RWPE1 (cell line): ENCODE measurements around the gene NFAM1.

ENCODE experiments used
- CTCF ChIA-PET: fragments of 350-600 bp; sonication (Branson Sonifier 250); formaldehyde crosslinking; extraction: SDS; loops from one replicate; lab custom pipeline; 2021; lab: Yijun Ruan, JAX
- POLR2A ChIA-PET: fragments of 400-600 bp; formaldehyde crosslinking; extraction: SDS; loops from one replicate; lab custom pipeline; 2020; ENCODE audit warnings: antibody characterized with exemption; ENCODE audit not compliant: low non-redundant PET; lab: Yijun Ruan, JAX
- DNase-seq: peaks from one replicate; pipeline ENCODE4 v3.0.0; 2012; ENCODE audit warnings: low spot score
- H3K27ac ChIP-seq: fragments of 450-650 bp; 2 replicates; pipeline ENCODE4 v1.5.1; 2017
- TF ChIP-seq, protein P1 (sequence below): fragments of 450-650 bp; conservative IDR thresholded peaks from 2 replicates; pipeline ENCODE4 v1.5.1; 2017; ENCODE audit warnings: low read depth, mild to moderate bottlenecking

Gene NFAM1

DNA sequence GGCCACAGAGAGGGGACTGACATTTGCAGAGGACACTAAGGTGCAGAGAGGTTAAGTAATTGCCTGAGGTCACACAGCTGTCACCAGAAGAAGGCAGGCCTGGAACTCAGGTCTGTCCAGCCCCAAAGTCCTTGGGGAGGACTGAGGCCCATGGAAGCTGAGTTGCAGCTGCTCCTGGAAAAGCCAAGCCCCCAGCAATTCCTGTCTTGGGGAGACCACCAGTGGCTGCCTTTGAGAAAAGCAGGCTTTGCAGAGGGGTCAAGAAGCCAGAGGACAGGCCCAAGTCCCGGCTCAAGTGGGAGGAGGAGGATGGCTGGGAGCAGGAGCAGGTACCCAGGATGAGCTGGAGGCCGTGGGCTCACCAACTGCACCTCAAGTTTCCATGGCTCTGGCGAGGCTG lies 3.4 kb downstream of the NFAM1 start:
- peak overlapping the region; percentile 40; the same call in 1 of the 2 replicates for H3K27ac ChIP-seq
- POLR2A ChIA-PET: no interaction called here
- CTCF ChIA-PET: no interaction called here
- no peak for DNase-seq
- TF ChIP-seq, protein P1, sequence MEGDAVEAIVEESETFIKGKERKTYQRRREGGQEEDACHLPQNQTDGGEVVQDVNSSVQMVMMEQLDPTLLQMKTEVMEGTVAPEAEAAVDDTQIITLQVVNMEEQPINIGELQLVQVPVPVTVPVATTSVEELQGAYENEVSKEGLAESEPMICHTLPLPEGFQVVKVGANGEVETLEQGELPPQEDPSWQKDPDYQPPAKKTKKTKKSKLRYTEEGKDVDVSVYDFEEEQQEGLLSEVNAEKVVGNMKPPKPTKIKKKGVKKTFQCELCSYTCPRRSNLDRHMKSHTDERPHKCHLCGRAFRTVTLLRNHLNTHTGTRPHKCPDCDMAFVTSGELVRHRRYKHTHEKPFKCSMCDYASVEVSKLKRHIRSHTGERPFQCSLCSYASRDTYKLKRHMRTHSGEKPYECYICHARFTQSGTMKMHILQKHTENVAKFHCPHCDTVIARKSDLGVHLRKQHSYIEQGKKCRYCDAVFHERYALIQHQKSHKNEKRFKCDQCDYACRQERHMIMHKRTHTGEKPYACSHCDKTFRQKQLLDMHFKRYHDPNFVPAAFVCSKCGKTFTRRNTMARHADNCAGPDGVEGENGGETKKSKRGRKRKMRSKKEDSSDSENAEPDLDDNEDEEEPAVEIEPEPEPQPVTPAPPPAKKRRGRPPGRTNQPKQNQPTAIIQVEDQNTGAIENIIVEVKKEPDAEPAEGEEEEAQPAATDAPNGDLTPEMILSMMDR: no peak

DNA sequence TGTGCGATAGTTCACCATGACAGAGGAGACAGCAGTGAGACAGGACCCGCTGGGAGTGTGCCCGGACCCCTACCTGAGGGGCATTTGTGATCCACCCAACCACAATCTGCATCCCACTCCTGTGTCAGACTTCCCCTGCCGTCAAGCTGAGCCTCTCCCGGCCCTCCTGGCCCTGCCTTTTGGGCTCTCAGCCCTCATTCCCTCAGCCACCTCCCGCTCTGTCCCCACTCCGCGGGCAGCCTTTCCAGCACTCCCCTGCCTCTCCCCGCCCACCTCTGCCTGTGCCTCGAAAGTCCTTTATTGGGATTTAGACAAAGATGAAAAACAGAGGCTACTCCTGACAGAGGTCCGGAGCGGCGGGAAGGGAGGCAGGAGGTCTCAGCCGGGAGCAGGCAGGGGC lies 4.2 kb downstream of the NFAM1 start:
- CTCF ChIA-PET: no interaction called here
- DNase-seq: no peak
- POLR2A ChIA-PET: no interaction called here
- peak overlapping the region; percentile 40 for H3K27ac ChIP-seq
- TF ChIP-seq, protein P1: no peak

DNA sequence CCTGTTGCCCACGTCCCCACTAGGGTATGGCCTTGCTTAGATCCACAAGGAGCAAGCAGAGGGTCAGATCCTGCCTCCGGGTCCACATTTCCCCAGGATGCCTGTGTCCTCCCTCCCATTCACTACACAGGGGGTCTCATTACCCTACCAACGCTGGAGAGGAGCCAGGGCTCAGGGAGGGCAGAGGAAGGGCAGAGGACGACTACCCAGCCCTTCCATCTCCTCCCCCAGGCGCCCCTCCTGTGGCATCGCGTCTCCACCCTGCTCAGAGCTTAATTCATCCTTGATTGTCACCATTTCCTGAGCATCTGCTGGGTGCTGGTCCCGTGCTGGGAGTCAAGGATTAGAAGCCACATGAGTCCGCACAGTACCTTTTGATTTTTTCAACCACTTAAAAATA lies 5.0 kb downstream of the NFAM1 start:
- CTCF ChIA-PET: no interaction called here

GRCh38 chr22:42425989-42426355 lies 6.2 kb downstream of the NFAM1 start:
- TF ChIP-seq, protein P1: no peak
- no peak for DNase-seq
- ChIA-PET CTCF (no interaction called here), POLR2A (interaction anchor here (0.7 kb wide), 1 partner anchor 61 kb away, joined by 3 read pairs; no protein-coding TSS in a partner anchor)
- H3K27ac ChIP-seq: peak overlapping the region; percentile 87

More for the DNA sequence above, 5.0 kb downstream of the NFAM1 start:
- H3K27ac ChIP-seq: peak overlapping the region; percentile 87; the same call in 1 of the 2 replicates
- TF ChIP-seq, protein P1: no peak
- no peak for DNase-seq
- POLR2A ChIA-PET: no interaction called here

- peak; percentile 52 for DNase-seq
- H3K27ac ChIP-seq: peak overlapping the region; percentile 87
- TF ChIP-seq, protein P1: no peak
- CTCF ChIA-PET: no interaction called here
- POLR2A ChIA-PET: interaction anchor here (0.6 to 0.7 kb wide), 2 partner anchors 20 to 62 kb away, joined by 3 read pairs; no protein-coding TSS in a partner anchor
Observed at GRCh38 chr22:42425337-42425988, 6.7 kb downstream of the NFAM1 start.

GRCh38 chr22:42419243-42419881 lies 12.8 kb downstream of the NFAM1 start:
- TF ChIP-seq, protein P1: no peak
- ChIA-PET CTCF (no interaction called here), POLR2A (no interaction called here)
- peak overlapping the region; percentile 51 for H3K27ac ChIP-seq
- DNase-seq: no peak
